Left lung (tissue), 10 donors: ENCODE results near the gene PCDH1. TPM values are rescaled to one million over a fixed set of nuclear protein-coding genes. Genes with fewer than 3 reads are reported as not detected.

Experiments
- ATAC-seq: fragments of 200-7000 bp; cut with Tn5 transposase; one replicate; pipeline ENCODE4 v1.9.1; 2020; ENCODE audit warnings: moderate library complexity
- DNase-seq, 4 donors: peaks; one replicate each; pipeline ENCODE4 v3.0.0-alpha.2; 2013 to 2020
- H3K27ac ChIP-seq, 2 donors: fragments of 200-600 bp; sonication (generic) in 1 of 2; one replicate each; pipeline versions ENCODE4 v1.5.0 to v1.8.0; 2020 to 2021
- H3K27me3 ChIP-seq, 2 donors: fragments of 200-600 bp; sonication (generic) in 1 of 2; one replicate each; pipeline versions ENCODE4 v1.5.0 to v1.8.0; 2020 to 2021
- H3K36me3 ChIP-seq, 2 donors: fragments of 200-600 bp; sonication (generic) in 1 of 2; one replicate each; pipeline versions ENCODE4 v1.5.0 to v1.8.0; 2020 to 2021
- H3K4me1 ChIP-seq, 2 donors: fragments of 200-600 bp; one replicate each; pipeline ENCODE4 v1.8.0; 2021
- H3K4me3 ChIP-seq, 2 donors: fragments of 200-600 bp; sonication (generic) in 1 of 2; one replicate each; pipeline versions ENCODE4 v1.5.0 to v1.8.0; 2020 to 2021; ENCODE audit warnings: mild to moderate bottlenecking in 1 of 2
- H3K9me3 ChIP-seq, 2 donors: fragments of 200-600 bp; sonication (generic) in 1 of 2; one replicate each; pipeline versions ENCODE4 v1.5.0 to v1.8.0; 2020 to 2021
- intact Hi-C, 2 donors: fragments of 100-400 bp; cut with DNase I; formaldehyde crosslinking; loops; one replicate each; pipeline versions ENCODE4 v1.11.2 to v1.14.2; 2022
- polyA plus RNA-seq, 6 donors: library from polyadenylated mRNA; unstranded; fragments of 120-200 nt; gene quantifications; one replicate each; pipeline ENCODE4 v1.2.1, GENCODE V29; 2013; ENCODE audit not compliant: insufficient read length in 6 of 6
- total RNA-seq, 2 donors: library from RNA; stranded (reverse); fragmentation: NEBNext Ultra II Directional; extraction: Animal tissue kit (Norgen Biotek cat#: 25700); gene quantifications; one replicate each; pipeline ENCODE4 v1.2.1, GENCODE V29; 2021
- TF ChIP-seq, protein P1 (sequence below), 2 donors: fragments of 200-600 bp; sonication (generic) in 1 of 2; IDR thresholded peaks; one replicate each; pipeline versions ENCODE4 v1.5.0 to v1.8.0; 2021; ENCODE audit warnings: antibody characterized with exemption in 2 of 2
- donor health status: DM: no; HTN: yes; CAD: no.
- donor health status: DM: no; HTN: no; CAD: no.

The PCDH1 gene
- total and polyA plus RNA-seq, 8 donors, result 23.6 to 65.0 (median 34.1) TPM

DNA sequence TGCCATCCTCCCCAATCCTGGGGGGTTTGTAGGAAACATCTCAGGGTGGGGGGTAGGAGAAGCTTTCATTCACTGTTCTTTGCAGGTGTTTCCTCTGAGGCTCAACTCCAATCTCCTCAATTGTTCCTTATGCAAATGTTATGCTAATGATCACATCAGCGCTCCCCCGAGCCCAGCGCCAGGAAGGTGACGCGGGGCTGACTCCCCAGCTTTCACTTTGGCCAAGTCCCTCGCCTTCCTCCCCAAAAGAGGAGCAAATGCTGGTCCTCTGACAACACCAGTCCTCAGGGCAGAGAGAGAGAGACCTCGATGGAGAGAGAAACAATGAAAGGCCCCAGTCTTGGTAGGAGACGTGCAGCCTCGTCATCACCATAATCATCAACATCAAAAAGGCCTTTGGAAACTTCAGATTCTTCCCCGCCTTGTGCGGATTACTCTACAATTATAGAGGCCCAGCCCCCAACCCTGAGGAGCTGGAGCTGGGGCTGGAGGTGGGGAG lies 39.1 kb downstream of the PCDH1 start:
- TF ChIP-seq, protein P1, sequence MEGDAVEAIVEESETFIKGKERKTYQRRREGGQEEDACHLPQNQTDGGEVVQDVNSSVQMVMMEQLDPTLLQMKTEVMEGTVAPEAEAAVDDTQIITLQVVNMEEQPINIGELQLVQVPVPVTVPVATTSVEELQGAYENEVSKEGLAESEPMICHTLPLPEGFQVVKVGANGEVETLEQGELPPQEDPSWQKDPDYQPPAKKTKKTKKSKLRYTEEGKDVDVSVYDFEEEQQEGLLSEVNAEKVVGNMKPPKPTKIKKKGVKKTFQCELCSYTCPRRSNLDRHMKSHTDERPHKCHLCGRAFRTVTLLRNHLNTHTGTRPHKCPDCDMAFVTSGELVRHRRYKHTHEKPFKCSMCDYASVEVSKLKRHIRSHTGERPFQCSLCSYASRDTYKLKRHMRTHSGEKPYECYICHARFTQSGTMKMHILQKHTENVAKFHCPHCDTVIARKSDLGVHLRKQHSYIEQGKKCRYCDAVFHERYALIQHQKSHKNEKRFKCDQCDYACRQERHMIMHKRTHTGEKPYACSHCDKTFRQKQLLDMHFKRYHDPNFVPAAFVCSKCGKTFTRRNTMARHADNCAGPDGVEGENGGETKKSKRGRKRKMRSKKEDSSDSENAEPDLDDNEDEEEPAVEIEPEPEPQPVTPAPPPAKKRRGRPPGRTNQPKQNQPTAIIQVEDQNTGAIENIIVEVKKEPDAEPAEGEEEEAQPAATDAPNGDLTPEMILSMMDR (IDR thresholded peaks at IDR 0.05), result no peak
- H3K4me3 ChIP-seq, result no peak overlapping the region
- ATAC-seq, result no peak
- H3K27me3 ChIP-seq, result no peaks in the 10 kb centered on the region
- intact Hi-C loops, result no loop called here
- no peaks in the 10 kb centered on the region for H3K36me3 ChIP-seq
- DNase-seq, result no peak
- peak overlapping the region; percentile 33 to 50 for H3K27ac ChIP-seq
- peaks cover 8 to 71% of the 10 kb centered on the region in 2 donors for H3K4me1 ChIP-seq
- H3K9me3 ChIP-seq, result no peaks in the 10 kb centered on the region

- Histone ChIP-seq H3K27me3 (no peaks in the 10 kb centered on the region), H3K4me3 (no peak overlapping the region), H3K4me1 (peaks cover 8 to 65% of the 10 kb centered on the region in 2 donors), H3K36me3 (no peaks in the 10 kb centered on the region), H3K27ac (peak overlapping the region; percentile 33 to 50), H3K9me3 (no peaks in the 10 kb centered on the region)
- DNase-seq, result no peak
- TF ChIP-seq, protein P1 (IDR thresholded peaks at IDR 0.05), result no peak
- intact Hi-C loops, result no loop called here
- ATAC-seq, result no peak
Measured at GRCh38 chr5:141838326-141839014, 39.7 kb downstream of the PCDH1 start.

DNA sequence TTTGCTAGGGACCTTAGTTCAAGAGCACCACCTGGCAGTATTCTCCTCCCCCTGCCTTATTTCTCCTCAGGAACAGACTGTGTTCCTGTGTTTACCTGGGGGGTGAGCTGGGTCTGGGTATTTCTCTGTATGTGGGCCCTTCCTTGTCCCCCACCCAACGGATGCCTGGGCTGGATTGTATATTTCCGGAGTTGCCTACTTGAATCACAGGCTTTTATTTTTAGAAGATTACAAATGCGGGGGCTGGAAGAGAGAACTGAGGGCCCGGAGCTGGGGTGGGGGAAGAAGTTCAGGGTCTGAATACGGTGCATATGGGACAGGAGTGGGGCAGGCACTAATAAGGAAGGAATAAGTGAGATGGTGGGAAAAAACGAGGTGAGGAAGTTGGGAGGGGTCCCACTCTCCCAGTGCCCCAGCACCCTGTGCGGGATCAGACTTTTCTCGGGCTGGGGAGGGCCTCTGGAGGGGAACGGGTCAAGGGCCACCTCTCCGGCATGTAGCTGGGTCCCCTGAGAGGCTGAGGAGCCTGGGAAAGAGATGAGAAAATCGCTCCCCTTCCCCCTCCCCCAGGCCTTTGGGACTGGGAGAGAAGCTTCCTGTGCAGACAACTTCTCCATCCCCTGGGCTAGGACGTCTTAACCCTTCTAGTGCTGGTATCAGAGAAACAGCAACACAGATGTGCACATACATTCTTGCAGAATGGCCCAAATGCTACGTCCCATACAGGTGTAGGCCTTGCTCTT lies 42.1 kb downstream of the PCDH1 start:
- DNase-seq (no peak), ATAC-seq (peak; percentile 13)
- intact Hi-C loops, result no loop called here
- peaks cover 0 to 44% of the 10 kb centered on the region in 2 donors for H3K4me1 ChIP-seq
- TF ChIP-seq, protein P1 (IDR thresholded peaks at IDR 0.05), result no peak
- H3K27ac ChIP-seq, result peak overlapping the region; percentile 26 to 65
- H3K27me3 ChIP-seq, result no peaks in the 10 kb centered on the region
- no peaks in the 10 kb centered on the region for H3K9me3 ChIP-seq
- H3K36me3 ChIP-seq, result no peaks in the 10 kb centered on the region
- no peak overlapping the region for H3K4me3 ChIP-seq

DNA sequence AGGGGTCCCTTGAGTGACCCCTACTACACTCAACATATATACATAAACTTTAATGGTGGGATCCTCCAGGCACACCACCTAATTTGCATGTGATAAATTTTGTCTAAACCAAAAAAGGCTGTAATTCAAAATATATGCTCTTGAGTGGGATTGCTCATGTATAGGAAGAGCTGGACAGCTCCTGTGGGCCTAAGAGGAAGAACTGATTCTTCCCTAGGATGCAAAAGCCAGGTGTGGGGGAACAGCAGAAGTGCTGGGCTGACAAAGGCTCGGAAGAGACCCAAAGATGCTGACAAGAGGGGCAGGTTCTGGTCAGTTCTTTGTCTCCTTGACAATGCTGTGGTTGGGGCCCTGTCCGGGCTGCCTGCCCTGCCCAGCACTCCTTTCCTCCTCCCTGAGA lies 43.9 kb downstream of the PCDH1 start:
- intact Hi-C loops, result no loop called here
- ATAC-seq, result no peak
- Histone ChIP-seq H3K9me3 (no peaks in the 10 kb centered on the region), H3K4me3 (no peak overlapping the region), H3K4me1 (peaks cover 0 to 39% of the 10 kb centered on the region in 2 donors), H3K27me3 (no peaks in the 10 kb centered on the region), H3K27ac (peak overlapping the region in 1 of 2 donors; percentile 57), H3K36me3 (no peaks in the 10 kb centered on the region)
- TF ChIP-seq, protein P1 (IDR thresholded peaks at IDR 0.05), result no peak
- no peak for DNase-seq

DNA sequence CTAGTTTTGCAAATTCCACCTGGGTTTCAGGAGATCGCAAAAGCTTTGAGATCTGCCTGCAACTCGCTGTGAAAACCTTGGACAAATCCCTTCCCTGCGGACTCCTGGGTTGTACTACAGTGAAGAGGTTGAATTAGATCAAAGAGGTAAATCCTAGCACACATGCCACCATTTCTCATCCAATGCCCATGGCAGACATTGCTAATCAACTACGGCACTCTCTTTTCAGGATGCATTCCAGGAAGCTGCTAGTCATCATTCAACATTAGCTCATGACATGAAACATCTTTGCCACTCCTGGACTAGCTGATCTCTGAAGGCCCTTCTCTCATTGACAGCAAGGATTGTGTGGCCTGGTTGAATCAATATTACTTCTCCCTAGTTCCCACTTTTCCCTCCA lies 46.1 kb downstream of the PCDH1 start:
- H3K27ac ChIP-seq, result no peak overlapping the region
- DNase-seq (no peak), ATAC-seq (no peak)
- no peaks in the 10 kb centered on the region for H3K9me3 ChIP-seq
- H3K27me3 ChIP-seq, result no peaks in the 10 kb centered on the region
- H3K4me3 ChIP-seq, result no peak overlapping the region
- intact Hi-C loops, result no loop called here
- no peaks in the 10 kb centered on the region for H3K36me3 ChIP-seq
- H3K4me1 ChIP-seq, result peaks cover 0 to 27% of the 10 kb centered on the region in 2 donors
- TF ChIP-seq, protein P1 (IDR thresholded peaks at IDR 0.05), result no peak
